Measurements from ENCODE around the gene NOP53.
"Not testable (repeated sequence)": the region's sequence is repeated elsewhere in the genome, so short reads cannot be mapped to it uniquely, and the experiment has no call there.

Gene NOP53

DNA sequence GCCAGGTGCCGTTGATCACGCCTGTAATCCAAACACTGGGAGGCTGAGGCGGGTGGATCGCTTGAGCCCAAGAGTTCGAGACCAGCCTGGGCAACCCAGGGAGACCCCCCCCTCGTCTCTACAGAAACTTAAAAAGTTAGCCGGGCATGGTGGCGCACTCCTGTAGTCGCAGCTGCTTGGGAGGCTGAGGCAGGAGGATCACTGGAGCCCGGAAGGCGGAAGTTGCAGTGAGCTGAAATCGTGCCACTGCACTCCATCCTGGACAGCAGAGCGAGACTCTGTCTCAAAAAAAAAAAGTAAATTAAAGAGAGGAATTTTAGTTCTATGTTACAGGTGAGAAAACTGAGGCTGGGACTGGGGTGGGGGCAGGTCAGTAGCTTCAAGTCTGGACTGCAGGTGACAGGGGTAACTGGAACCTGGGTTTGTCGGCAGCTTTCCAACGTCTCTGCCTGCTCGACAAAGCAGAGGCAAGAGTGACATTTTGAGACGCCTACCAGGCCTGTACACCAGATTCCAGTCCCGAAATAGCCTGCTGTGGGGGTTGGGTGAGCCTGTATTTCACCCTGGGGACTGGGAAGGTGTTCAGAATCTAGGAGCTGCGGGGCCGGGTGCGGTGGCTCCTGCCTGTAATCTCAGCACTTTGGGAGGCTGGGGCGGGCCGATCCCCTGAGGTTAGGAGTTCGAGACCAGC lies 34.3 kb downstream of the NOP53 start:
- no peak for DNase-seq

DNA sequence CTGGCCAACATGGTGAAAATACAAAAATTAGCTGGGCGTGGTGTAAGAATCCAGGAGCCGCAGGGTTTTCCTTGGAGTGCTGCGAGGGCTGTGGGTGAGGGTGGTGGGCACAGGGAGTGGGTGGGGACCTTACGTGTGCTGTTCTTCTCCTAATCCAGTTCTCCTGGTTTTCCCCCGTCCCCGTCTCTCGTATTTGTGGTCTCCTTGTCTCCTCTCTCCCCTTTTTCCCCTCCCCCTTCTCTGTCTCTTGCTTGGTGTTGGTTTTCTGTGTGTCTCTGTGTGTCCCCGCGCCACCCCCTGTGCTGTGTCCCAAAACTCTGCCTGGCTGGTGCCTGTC lies 34.8 kb downstream of the NOP53 start:
- no peak for DNase-seq

DNA sequence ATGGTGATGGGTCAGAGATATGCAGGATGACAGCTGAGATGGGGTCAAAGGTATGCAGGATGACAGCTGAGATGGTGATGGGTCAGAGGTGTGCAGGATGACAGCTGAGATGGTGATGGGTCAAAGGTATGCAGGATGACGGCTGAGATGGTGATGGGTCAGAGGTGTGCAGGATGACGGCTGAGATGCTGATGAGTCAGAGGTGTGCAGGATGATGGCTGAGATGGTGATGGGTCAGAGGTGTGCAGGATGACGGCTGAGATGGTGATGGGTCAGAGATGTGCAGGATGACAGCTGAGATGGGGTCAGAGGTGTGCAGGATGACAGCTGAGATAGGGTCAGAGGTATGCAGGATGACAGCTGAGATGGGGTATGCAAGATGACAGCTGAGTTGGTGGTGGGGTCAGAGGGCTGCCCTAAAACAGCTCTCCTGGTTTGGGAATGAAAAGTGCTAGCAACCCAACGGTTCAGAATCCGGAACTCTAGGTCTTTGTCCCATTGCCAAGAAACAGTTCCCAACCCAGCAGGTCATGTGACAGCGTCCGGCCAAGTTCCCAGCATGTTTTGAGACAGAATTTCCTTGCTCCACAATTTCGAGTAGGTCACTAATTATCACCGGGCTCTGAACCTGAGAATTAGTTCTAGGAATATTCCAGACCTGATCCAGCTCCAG lies 36.4 kb downstream of the NOP53 start:
- DNase-seq, result no peak

DNA sequence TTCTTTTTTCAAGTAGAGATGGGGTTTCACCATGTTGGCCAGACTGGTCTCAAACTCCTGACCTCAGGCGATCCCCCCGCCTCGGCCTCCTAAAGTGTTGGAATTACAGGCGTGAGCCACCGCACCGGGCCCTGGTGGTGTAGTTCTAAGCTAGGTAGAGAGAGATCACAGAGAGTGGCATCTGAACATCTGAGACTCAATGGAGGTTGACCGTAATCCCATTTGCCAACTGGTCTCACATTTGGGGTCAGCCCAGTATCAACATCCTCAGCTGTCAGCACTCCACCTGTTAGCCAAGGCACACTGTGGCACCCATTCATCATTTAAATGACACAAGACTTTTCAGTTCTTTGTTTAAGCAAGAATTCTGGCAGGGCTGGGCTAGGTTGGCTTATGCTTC lies 41.2 kb downstream of the NOP53 start:
- DNase-seq, result no peak

DNA sequence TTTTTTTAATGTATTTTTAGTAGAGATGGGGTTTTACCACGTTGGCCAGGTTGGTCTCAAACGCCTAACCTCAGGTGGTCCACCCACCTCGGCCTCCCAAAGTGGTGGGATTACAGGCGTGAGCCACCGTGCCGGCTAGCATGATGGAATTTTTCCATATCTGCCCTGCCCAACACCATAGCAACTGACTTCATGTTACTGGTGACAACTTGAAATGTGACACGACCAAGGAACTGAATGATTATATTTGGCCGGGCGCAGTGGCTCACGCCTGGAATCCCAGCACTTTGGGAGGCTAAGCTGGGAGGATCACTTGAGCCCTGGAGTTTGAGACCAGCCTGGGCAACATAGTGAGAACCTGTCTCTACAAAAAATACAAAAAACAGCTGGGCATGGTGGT lies 42.0 kb downstream of the NOP53 start:
- not testable (repeated sequence) for DNase-seq

DNA sequence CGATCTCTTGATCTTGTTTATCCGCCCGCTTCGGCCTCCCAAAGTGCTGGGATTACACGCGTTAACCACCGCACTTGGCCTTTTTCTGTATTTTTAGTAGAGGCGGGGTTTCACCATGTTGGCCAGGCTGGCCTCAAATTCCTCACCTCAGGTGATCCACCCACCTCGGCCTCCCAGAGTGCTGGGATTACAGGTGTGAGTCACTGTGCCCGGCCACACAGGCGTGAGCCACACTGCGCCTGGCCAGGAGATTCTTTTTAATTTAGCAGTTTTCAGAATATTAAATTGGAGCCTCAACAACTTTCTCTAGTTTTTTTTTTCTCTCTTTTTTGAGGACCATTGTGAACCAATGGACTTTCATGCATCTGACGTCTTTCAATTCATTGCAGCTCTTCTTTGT lies 44.5 kb downstream of the NOP53 start:
- DNase-seq, result not testable (repeated sequence)

DNA sequence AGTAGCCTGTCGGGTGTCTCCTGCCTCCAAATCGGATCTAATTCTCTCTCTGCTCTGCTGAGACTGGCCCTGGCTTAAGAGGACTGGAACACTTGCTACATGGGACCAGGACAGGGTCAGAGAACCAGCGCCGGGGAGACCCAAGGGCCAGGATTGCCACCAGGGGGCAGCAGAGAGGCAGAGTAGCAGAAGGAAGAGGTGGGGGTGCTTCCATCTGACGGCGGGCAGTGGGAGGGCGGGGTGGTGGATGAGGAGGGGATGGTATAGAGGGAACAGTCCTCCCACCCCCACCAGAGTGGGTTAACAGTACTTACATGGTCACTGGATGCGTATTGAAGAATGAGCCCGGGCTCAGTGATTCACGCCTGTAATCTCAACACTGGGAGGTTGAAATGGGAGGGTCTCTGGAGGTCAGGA lies 45.1 kb downstream of the NOP53 start:
- peak; percentile 70 for DNase-seq

DNA sequence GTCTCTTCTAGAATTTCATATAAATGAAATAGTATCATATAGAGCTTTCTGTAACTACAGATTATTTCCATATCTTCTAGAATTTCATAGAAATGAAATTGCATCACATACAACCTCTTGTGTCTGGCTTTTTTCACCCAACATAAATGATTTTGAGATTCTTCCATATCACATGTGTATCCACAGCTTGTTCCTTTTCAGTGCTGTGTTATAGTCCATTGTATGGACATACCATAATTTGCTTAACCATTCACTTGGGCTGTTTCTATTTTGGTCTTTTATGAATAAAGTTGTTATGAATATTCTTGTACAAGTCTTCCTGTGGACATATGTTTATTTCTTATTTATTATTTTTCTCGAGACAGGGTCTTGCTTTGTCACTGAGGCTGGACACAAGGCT lies 47.3 kb downstream of the NOP53 start:
- no peak for DNase-seq

DNA sequence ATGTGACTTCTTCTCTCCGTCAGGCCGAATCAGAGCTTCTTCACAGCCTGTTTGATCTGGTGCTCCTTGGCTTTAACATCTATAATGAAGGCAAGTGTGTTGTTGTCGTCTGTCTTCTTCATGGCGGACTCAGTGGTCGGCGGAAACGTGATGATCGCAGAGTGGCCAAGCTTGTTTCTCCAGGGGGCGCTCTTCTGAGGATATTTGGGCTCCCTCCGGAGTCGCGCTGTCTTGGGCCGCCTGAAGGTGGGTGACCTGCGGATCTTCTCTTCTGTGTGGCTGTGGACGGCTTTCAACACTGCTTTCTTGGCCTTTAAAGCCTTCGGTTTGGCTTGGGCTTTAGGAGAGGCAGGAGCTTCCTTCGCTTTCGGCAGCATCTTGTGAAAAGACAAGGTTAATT lies 49.2 kb downstream of the NOP53 start:
- no peak for DNase-seq

DNA sequence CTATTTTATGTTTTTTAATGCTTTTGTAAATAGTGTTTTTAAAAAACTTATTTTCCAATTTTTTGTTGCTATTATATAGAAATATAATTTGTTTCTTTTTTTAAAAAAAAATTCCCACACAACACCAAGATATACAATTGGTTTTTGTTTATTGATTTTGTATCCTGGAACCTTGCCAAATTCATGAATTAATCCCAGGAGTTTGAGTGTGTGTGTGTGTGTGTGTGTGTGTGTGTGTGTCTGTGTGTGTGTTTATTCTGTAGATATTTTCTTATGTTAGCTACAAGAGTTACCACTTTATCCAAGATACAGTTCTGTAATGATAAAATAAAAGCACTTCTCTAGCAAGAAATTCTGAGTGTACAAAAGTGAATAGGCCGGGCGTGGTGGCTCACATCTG lies 51.4 kb downstream of the NOP53 start:
- DNase-seq, result no peak

DNA sequence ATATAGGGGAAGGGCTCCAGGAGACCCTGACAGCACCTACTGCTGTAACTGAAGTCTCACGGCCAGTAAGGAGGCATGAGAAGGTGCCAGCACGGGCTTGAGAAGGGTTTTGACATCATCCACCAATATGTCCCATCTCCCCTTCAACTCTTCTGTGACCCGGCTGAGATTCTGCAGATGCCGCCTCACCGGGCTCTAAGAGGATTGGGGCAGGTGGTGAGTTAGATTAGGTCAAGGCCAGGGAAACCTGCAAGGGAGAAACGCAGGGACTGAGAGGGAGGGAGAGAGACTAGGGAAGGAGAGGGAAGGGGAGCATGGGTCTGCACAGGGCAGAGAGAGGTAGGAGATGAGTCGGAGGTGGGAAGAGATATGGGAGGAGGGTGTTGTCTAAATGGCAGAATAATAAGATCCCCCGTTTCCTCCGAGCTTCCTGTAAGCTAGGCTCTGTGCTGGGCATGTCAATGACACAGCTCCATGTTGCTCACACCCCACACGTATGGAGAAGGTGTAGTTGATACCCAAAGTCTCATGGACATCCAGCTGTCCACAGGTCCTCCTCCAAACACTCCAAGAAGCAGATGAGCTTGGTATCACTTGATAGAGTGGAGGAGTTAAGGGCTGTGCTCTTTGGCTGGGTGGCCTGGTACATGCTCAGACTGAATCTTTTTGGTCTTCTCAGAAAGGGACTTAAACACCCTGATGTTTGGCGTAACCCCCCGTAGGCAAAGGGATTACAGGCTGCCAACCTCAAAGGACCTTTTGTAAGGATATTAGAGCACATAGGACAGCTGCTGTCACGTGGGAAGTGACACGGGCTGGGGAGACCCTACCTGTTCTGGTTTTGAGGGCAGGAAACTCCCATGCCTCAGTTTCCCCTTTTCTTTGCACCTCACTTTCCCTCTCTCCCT lies 52.9 kb downstream of the NOP53 start:
- no peak for DNase-seq

DNA sequence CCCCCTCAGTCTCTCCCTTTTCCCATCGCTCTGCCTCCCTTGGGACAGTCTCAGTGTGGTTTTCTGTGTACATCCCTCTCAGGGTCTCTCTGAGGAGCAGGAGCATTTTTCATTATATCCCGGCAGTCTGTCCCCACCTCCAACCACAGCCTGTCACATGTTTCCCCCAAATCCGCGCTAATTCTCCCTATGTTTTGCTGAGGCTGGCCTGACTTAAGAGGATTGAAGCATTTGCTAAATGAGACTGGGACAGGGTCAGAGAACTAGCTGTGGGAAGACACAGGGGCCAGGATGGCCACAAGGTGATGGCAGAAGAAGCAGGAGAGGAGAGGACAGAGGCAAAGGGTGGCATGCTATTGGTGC lies 53.5 kb downstream of the NOP53 start:
- DNase-seq, result no peak

DNA sequence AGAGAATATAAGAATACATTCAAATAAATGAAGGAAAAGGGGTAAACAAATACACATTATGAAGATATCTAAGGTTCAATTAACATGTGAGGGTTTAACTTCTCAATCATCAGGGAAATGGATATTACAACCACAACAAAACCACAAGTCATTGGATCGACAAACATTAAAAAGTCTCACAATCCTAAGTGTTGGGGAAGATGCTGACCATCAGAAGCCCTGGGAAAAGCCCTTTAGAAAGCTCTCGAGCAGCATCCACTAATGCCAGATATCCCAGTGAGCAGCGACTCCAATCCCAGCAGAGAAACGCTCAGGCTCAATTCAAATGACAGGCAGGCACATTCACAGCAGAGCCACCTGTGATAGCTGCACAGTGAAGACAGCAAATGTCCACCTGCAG lies 55.9 kb downstream of the NOP53 start:
- DNase-seq, result no peak

DNA sequence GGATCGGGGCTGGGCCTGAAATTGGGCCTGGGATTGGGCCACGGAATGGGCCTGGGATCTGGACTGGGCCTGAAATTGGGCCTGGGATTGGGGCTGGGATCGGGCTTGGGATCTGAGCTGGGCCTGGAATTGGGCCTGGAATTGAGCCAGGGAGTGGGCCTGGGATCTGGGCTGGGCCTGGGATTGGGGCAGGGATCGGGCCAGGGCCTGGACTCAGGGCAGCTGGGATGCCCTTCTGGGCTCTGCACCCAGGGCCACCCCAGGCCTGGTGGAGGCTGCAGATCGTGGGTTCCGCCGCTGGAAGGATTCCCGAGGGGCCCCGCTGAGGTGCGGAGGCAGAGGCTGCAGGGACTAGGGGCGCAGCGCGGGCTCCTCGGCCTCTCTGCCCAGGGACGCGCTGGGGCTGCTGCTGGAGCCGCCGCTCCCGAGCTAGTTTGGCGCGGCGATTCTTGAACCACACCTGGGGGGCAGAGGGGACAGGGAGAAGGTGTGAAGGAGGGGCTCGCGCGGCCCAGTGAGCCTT lies 57.2 kb downstream of the NOP53 start:
- DNase-seq, result no peak

DNA sequence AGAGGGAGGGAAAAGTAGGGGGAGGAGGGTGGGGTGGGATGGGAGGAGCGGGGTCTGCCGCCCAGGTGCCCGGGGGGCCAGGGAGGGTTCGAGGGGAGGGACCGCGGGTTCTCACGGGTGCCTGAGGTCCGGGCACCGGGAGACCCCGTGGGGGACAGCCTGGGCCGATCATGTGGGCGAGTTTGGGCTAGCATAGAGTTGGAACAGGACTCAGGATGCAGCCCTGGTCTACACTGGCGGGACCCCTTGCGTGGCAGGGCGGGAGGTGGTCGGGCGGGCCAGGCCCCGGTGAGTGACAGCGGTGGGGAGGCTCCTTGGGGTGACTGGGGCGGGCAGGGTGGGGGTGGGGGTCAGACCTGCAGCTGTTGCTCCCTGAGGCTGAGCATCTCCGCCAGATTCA lies 57.8 kb downstream of the NOP53 start:
- DNase-seq, result not testable (repeated sequence)

DNA sequence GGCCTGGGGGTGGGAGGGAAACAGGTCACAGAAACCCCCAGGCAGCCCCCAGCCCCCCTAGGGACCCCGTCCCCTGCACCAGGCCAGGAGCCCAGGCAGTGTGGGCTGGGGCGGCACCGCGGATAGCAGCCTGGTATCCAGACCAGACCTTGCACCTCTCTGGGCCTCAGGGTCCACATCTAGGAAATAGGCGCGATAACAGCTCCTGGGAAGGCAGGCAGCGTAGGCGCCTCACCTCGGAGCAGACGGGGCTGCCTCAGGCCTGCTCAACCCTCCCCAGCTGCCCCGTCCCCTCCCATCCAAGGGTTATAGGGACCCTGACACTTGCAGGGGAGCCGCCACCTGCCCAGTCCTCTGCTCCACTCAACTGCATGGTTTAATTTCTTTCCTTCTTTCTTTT lies 58.3 kb downstream of the NOP53 start:
- DNase-seq, result not testable (repeated sequence)

DNA sequence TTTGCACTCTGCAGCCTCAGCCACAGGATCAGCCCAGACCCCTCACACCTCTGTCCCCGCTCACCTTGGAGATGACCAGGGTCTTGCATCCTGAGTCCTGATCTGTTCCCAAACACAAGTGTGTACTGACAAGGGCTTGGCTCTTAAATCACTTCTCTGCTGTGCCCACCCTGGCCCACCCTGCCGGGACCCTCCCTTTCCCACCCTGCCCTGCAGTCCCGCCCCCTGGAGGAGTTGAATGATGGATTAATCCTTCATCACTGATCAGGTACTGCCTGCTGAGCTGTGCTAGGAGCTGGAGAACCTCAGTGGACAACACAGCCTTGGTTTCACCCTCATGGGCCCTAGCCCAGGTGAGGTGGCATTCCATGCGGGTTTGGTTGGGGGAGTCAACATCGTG lies 59.1 kb downstream of the NOP53 start, which contains the start of gene TPRX1:
TSS of gene TPRX1 (minus strand) at position 101 of the 400 bp plus-strand sequence. CDS start at position 89, 12 bp downstream.
- not testable (repeated sequence) for DNase-seq

DNA sequence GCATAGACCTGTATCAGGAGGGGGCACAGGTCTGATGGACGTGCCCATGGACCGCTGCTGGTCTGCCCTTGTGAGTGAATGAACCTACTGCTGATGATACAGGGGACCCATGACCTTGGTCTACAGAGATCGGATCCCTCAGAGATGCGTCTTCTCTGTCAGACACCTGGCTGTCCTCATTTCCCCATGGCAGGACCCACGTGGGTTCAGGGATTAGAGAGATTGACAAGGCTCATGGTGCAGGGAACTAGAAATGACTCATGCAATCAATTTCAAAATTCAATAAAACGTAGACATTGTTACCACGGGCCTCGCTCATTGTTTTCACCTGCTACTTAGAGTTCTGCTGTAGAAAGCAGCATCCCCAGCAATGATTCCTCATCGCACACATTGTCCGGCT lies 60.0 kb downstream of the NOP53 start:
- no peak for DNase-seq

DNA sequence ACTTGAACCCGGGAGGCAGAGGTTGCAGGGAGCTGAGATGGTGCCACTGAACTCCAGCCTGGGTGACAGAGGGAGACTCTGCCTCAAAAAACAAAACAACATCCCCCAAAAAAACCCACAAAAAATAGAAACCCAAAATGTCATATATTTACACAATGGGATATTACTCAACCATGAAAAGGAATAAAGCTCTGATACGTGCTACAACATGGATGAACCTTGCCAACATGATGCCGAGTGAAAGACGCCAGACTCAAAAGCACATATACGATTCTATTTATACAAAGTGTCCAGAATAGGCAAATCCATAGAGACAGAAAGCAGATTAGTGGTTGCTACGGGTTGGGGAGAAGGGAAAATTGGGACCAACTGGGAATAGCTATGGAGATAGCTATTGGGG lies 61.1 kb downstream of the NOP53 start:
- DNase-seq, result no peak

Measured in CD4-positive, alpha-beta T cell treated with Interleukin-15 for 1 hour (primary cell).